AG09309 (cell line): ENCODE results near the gene FOSL2.
A peak's percentile ranks its signal among the peaks of the same experiment; 100 is the strongest.

Experiments
- DNase-seq: peaks from one replicate; pipeline ENCODE4 v3.0.0-alpha.2; 2010; ENCODE audit warnings: low read depth
- H3K4me3 ChIP-seq: 2 replicates; pipeline ENCODE4 v1.5.1; 2011; ENCODE audit warnings: mild to moderate bottlenecking, low read depth, low read length, moderate library complexity; ENCODE audit not compliant: control insufficient read depth
- CTCF ChIP-seq: IDR thresholded peaks from 2 replicates; pipeline ENCODE4 v1.5.1; 2011; ENCODE audit warnings: mild to moderate bottlenecking, low read depth, low read length, inconsistent platforms; ENCODE audit not compliant: insufficient read depth, control insufficient read depth; ENCODE audit errors: missing control alignments

Gene FOSL2

GRCh38 chr2:28449488-28450395 lies 57.1 kb downstream of the FOSL2 start:
- no peak for DNase-seq
- TF ChIP-seq CTCF, result no peak

DNA sequence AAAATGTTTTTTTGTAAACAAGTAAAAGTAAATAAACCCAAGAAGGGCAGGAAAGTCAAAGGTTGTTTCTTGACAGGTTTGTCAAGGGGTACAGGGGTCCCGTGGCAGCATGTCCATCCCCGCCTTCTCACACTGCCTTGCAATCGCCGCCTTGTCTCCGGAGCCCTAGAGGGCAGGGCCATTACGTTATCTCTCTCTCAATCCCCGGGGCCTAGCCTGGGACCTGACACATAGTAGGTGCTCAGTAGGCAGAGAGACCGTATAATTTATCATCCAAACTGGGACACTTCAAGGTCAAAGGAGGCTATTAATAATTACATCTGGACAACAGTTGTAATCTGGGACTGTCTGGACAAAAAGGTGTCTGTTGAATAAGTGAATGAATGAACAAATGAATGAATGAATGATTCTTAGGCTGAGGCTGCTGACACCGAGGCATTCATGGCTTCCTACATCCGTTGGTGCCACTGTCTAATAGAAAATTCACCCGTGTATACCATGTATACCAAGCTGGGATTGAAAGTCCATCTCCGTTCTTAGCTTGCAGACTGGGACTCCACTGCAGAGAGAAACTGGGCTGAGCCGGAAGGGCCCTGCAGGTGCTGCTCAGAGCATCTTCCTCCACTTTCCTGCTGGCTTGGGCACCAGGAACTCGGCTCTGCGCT lies 58.4 kb downstream of the FOSL2 start:
- DNase-seq, result no peak
- no peak for TF ChIP-seq CTCF

More at GRCh38 chr2:28449488-28450395, 57.1 kb downstream of the FOSL2 start:
- no peak overlapping the region for H3K4me3 ChIP-seq

GRCh38 chr2:28451793-28452533 lies 59.3 kb downstream of the FOSL2 start:
- TF ChIP-seq CTCF, result no peak
- H3K4me3 ChIP-seq, result no peak overlapping the region
- no peak for DNase-seq

More for the DNA sequence above, 58.4 kb downstream of the FOSL2 start:
- H3K4me3 ChIP-seq, result no peak overlapping the region

DNA sequence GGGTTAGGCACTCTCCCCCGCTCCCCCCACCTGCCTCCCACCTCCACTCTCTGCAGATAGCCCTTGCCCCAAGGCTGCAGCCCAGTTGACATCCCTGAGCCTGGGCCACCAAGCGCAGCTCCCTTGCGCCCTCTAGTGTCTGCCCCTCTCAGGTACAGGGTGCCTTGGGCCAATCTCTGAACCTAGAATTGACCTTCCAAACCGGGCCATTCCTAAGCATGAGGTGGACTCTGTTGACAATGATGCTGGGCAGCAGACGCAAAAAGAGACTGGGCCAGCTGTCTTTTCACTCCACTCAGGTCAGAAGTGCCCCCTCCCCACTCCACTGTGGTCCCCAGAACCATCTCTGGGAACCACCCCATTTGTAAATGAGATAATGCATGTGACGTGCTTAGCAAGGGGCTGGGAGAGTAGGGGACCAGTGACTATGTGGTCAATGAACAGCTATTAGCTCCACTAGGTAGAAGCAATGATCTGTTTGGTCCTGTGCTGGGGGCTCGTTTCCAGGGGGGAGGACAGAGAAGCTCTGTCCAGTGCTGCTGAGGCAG lies 60.0 kb downstream of the FOSL2 start:
- peak; percentile 98 for TF ChIP-seq CTCF
- DNase-seq, result no peak
- H3K4me3 ChIP-seq, result no peak overlapping the region

DNA sequence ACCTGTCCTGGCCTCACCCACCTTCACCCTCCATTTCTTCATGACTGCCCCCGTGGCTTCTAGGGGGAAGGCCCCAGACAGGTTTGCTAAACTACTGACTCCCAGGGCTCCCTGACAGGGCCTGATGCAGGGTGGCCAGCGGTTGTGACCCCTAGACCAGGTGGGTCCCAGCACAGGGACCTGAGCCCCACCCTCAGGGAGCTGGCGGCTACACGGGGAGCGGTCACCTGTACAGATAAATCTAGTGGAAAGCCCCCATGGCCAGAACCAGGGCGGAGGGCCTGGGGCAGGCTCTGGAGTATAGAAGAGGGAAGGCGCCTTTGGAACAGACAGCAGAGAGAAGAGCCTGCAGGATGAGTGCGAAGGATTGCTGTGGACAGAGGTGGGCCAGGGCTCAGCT lies 60.7 kb downstream of the FOSL2 start:
- no peak for TF ChIP-seq CTCF
- H3K4me3 ChIP-seq, result no peak overlapping the region
- no peak for DNase-seq

DNA sequence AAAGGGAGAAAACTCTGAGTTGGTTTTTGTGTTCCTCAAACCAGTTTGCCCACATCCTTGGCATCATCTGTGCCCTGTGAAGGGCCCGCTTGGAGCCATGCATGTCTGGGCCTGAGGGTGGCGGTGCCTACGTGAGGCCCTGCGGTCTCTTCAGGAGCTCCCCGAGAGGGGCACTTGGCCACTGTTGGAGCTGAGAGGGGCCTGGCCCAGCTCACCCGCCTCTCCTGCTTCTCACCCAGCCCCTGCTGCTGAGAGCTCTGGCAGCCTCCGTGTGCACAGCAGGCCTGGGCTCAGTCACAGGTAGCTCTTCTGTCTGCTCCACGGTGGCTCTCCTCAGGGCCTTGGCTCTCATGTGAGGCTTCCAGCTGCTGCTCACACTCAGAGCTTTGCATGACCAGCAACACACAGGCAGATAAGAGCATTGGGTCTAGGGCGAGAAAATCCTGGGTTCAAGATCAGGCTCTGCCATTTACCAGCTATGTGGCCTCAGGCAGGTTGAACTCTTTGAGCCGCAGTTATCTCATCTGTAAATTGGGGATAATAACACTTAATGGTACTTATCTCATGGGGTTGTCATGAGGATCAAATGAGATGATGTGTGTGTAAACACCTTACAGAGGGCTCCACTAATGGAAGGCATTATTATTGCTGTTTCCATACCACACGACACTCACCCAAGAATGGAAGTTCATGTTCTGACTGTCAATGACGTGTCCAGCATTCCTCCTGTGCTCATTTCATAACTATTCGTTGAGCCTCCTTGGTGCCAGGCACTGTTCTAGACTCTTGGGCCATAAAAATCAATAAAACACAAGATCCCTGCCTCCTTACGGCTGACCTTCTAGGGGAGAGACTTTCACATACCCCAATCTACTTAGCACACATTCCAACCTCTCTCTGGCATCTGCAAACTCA lies 61.6 kb downstream of the FOSL2 start:
- TF ChIP-seq CTCF, result no peak
- DNase-seq, result no peak
- no peak overlapping the region for H3K4me3 ChIP-seq
